Stomach (tissue), 9 donors: ENCODE results near the gene WDR64. TPM values are rescaled to one million over a fixed set of nuclear protein-coding genes. Genes with fewer than 3 reads are reported as not detected.

ENCODE experiments used
- DNase-seq, 2 donors: peaks; one replicate each; pipeline versions ENCODE4 v3.0.0 to v3.0.0-alpha.2; 2013 to 2019
- H3K27ac ChIP-seq, 5 donors: fragments of 200-600 bp in 4 of 5; sonication (generic) in 4 of 5; one replicate each; pipeline ENCODE4 v1.5.1; 2013 to 2019; ENCODE audit warnings: mild to moderate bottlenecking in 1 of 5, moderate library complexity in 1 of 5
- H3K27me3 ChIP-seq, 3 donors: fragments of 200-600 bp; sonication (generic); one replicate each; pipeline ENCODE4 v1.5.1; 2017 to 2019; ENCODE audit warnings: mixed run types in 1 of 3
- H3K36me3 ChIP-seq, 4 donors: fragments of 200-600 bp; sonication (generic); 1 replicate in 3 of 4; 2 replicates in 1 of 4; pipeline ENCODE4 v1.5.1; 2016 to 2019
- H3K4me1 ChIP-seq, 4 donors: fragments of 200-600 bp; sonication (generic); one replicate each; pipeline ENCODE4 v1.5.1; 2016 to 2019
- H3K4me3 ChIP-seq, 4 donors: fragments of 200-600 bp; sonication (generic) in 3 of 4; one replicate each; pipeline ENCODE4 v1.5.1; 2016 to 2019; ENCODE audit warnings: mild to moderate bottlenecking in 1 of 4
- H3K9me3 ChIP-seq, 4 donors: fragments of 200-600 bp; sonication (generic); one replicate each; pipeline ENCODE4 v1.5.1; 2016 to 2019
- EP300 ChIP-seq: sonication (generic); formaldehyde crosslinking; IDR thresholded peaks from one replicate; pipeline ENCODE4 v1.6.1; 2017; ENCODE audit warnings: antibody characterized with exemption
- POLR2A ChIP-seq, 4 donors: fragments of 450-650 bp; IDR thresholded peaks; one replicate each; pipeline ENCODE4 v1.6.1; 2016; ENCODE audit warnings: antibody characterized with exemption in 4 of 4, control low read depth in 2 of 4, mild to moderate bottlenecking in 1 of 4, moderate library complexity in 1 of 4
- POLR2AphosphoS5 ChIP-seq, 3 donors: sonication (generic); formaldehyde crosslinking; IDR thresholded peaks; one replicate each; pipeline ENCODE4 v1.6.1; 2016; ENCODE audit warnings: antibody characterized with exemption in 3 of 3
- WGBS, 5 donors: extraction: QIAGEN DNeasy Blood & Tissue Kit in 3 of 5; methylation state at CpG; one replicate each; pipeline versions ENCODE4 v1.1.5 to v1.1.7; 2013 to 2018; 5-methylcytosine and 5-hydroxymethylcytosine counted together
- intact Hi-C: fragments of 100-400 bp; cut with DNase I; formaldehyde crosslinking; loops from one replicate; pipeline ENCODE4 v1.15.1; 2023; ENCODE audit warnings: low total_unique reads
- polyA plus RNA-seq, 3 donors: library from polyadenylated mRNA; stranded (reverse); fragments of 200-250 nt; gene quantifications; one replicate each; pipeline ENCODE4 v1.2.3, GENCODE V29; 2013
- total RNA-seq, 5 donors: library from RNA; depleted of rRNA; stranded (reverse); fragments of >200 nt; gene quantifications; one replicate each; pipeline versions ENCODE4 v1.1.0 to v1.2.3, GENCODE V29; 2014 to 2016
- TF ChIP-seq, protein P1 (sequence below), 7 experiments: fragments of 450-650 bp in 4 of 7; fragments of 200-600 bp in 3 of 7; sonication (generic) in 3 of 7; IDR thresholded peaks; one replicate each; pipeline ENCODE4 v1.5.1; 2016 to 2019; ENCODE audit warnings: antibody characterized with exemption in 7 of 7, control low read depth in 2 of 7, mild to moderate bottlenecking in 1 of 7
- donor health status: healthy with polysubstance abuse.
- donor health status: Bipolar disorder and iron deficiency.
- donor health status: healthy.

The WDR64 gene
- total and polyA plus RNA-seq, 8 donors = 0.61 TPM; not detected in 7

DNA sequence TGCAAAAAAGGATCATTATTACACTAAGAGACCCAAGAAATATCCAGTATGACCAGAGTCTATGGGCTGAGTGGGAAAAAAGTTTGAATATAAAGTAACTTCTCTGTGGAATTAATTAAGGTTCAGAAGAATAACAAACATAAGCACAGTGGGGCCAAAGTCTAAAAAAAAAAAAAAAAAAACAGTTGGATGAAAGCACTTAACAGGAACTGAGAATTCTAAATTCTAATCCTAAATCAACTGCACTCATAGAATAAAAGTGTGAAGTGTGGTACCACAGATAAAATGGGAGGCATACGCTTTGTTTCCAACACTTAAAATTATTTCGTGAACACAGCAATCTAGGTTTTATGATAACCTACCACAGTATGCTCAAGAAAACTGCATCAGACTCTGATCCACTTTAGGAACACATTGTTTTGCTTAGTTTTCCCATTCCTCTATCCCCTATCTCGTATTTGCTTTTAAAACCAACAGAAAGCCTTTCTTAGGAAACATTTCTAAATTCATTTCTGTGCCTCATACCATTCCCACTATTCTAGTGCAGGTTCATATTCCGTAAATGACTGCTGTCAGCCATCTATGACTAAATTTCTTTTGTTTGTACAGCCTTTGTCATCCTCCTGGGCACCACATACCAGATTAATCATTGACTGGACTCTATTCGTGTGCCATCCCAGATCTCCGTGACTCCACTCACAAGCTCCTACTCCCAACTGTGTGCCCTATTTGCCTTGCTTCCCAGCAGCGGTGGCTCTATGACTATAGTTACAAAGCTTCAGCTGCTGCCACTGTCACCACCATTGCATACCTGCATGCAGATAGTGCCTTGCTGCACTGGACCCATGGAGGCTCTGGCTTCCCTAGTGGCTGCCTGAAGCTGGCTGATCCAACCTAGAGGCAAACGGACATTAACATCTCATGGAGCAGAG lies 36.8 kb upstream of the WDR64 start:
- Histone ChIP-seq H3K36me3 (no peaks in the 10 kb centered on the region), H3K4me3 (no peak overlapping the region), H3K27ac (peak overlapping the region in 1 of 5 donors; percentile 8), H3K9me3 (no peaks in the 10 kb centered on the region), H3K4me1 (peaks cover 0 to 32% (median 17%) of the 10 kb centered on the region in 4 donors), H3K27me3 (no peaks in the 10 kb centered on the region)
- intact Hi-C loops = no loop called here
- peak in 1 of 2 donors; percentile 38 for DNase-seq
- 40 to 65% (median 60%) methylated on average over 8 of the region's 8 CpGs for WGBS, 5 donors
- no peak for TF ChIP-seq EP300
- no peak for TF ChIP-seq POLR2A (IDR thresholded peaks at IDR 0.05)
- TF ChIP-seq, protein P1, sequence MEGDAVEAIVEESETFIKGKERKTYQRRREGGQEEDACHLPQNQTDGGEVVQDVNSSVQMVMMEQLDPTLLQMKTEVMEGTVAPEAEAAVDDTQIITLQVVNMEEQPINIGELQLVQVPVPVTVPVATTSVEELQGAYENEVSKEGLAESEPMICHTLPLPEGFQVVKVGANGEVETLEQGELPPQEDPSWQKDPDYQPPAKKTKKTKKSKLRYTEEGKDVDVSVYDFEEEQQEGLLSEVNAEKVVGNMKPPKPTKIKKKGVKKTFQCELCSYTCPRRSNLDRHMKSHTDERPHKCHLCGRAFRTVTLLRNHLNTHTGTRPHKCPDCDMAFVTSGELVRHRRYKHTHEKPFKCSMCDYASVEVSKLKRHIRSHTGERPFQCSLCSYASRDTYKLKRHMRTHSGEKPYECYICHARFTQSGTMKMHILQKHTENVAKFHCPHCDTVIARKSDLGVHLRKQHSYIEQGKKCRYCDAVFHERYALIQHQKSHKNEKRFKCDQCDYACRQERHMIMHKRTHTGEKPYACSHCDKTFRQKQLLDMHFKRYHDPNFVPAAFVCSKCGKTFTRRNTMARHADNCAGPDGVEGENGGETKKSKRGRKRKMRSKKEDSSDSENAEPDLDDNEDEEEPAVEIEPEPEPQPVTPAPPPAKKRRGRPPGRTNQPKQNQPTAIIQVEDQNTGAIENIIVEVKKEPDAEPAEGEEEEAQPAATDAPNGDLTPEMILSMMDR (IDR thresholded peaks at IDR 0.05) = no peak
- TF ChIP-seq POLR2AphosphoS5 (IDR thresholded peaks at IDR 0.05) = no peak

DNA sequence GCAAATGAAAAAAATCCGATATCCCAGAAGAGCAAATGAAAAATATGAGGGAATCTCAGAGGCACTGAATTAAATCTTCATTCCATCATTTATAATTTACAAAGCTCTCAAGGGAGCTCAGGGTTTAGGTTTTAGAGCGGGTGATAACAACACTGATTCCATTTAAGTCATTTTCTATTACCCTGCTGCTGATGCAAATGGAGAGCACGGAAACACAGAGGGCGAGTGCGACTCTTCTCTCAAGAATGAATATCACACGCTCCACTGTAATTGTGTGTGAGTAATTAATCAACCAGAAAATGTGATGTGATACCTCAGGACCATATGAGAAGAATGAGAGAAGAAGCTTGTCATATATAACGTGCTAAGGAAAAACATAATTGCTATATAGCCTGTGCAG lies 34.7 kb upstream of the WDR64 start:
- peaks cover 0 to 16% (median 9%) of the 10 kb centered on the region in 4 donors for H3K4me1 ChIP-seq
- no peak overlapping the region for H3K27ac ChIP-seq
- H3K36me3 ChIP-seq = no peaks in the 10 kb centered on the region
- H3K9me3 ChIP-seq = no peaks in the 10 kb centered on the region
- intact Hi-C loops = no loop called here
- H3K4me3 ChIP-seq = no peak overlapping the region
- WGBS, 5 donors = 92 to 96% (median 95%) methylated on average over 7 of the region's 7 CpGs
- TF ChIP-seq POLR2AphosphoS5 (IDR thresholded peaks at IDR 0.05) = no peak
- no peak for TF ChIP-seq POLR2A (IDR thresholded peaks at IDR 0.05)
- TF ChIP-seq EP300 = no peak
- TF ChIP-seq, protein P1 (IDR thresholded peaks at IDR 0.05) = no peak
- no peaks in the 10 kb centered on the region for H3K27me3 ChIP-seq
- no peak for DNase-seq

DNA sequence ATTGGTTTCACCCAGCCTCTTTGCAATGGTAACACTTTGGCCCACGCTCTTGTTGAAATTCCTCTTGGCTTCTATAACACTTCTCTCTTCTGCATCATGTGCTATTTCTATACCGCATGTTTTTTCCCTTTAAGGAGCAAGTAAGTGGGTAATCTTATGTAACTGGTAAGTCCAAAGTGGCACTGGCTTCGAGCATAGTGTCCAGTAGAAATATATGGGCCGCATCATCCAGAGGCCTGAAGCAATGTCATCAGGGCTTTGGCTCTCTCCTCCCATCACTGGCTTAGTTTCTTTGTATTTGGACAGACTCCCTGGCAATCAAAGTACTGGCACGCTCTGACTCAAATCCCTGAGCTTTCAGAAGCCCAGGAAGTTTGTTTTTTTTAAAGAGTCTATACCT lies 29.4 kb upstream of the WDR64 start:
- DNase-seq = no peak
- 84 to 91% (median 88%) methylated on average over 5 of the region's 5 CpGs for WGBS, 5 donors
- Histone ChIP-seq H3K4me3 (no peak overlapping the region), H3K36me3 (no peaks in the 10 kb centered on the region), H3K27me3 (no peaks in the 10 kb centered on the region), H3K4me1 (peaks cover 0 to 5% (median 0%) of the 10 kb centered on the region in 4 donors), H3K27ac (no peak overlapping the region), H3K9me3 (no peaks in the 10 kb centered on the region)
- intact Hi-C loops = no loop called here
- TF ChIP-seq POLR2A (IDR thresholded peaks at IDR 0.05) (no peak), POLR2AphosphoS5 (IDR thresholded peaks at IDR 0.05) (no peak), EP300 (no peak)
- TF ChIP-seq, protein P1 (IDR thresholded peaks at IDR 0.05) = no peak

DNA sequence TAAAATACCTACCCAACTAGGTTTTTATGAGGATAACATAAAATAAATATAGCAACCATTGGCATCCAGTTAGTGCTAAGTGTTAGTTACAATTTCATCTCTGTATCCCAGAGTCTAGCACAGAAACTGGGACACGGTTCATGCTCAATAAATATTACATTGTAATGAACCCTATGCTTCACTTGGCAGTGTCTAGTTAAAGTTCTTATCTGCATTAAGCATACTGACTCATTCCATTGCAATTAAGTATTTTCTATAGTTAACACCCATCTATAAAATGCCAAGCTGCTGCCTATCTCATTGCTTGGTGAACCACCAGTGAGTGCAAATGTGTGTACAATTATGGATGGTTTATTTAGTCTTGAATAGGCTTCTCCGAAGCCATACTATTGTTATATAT lies 27.1 kb upstream of the WDR64 start:
- no peak for DNase-seq
- H3K36me3 ChIP-seq = no peaks in the 10 kb centered on the region
- peaks cover 0 to 11% (median 0%) of the 10 kb centered on the region in 4 donors for H3K4me1 ChIP-seq
- intact Hi-C loops = no loop called here
- TF ChIP-seq POLR2AphosphoS5 (IDR thresholded peaks at IDR 0.05) = peak in 1 of 3 donors; percentile 30
- TF ChIP-seq, protein P1 (IDR thresholded peaks at IDR 0.05) = no peak
- 36 to 63% (median 39%) methylated on average over 2 of the region's 2 CpGs for WGBS, 5 donors
- H3K27ac ChIP-seq = no peak overlapping the region
- H3K4me3 ChIP-seq = no peak overlapping the region
- no peaks in the 10 kb centered on the region for H3K9me3 ChIP-seq
- H3K27me3 ChIP-seq = no peaks in the 10 kb centered on the region
